GM12878 (cell line): ENCODE data around the gene FAR2.
"Not testable (repeated sequence)": the region's sequence is repeated elsewhere in the genome, so short reads cannot be mapped to it uniquely, and the experiment has no call there.

Experiments
- CTCF ChIP-seq, 3 experiments: IDR thresholded peaks in 2 of 3; conservative IDR thresholded peaks in 1 of 3; 2 replicates each; pipeline ENCODE4 v1.5.1; 2011; ENCODE audit warnings: low read depth in 3 of 3, low read length in 3 of 3, mild to moderate bottlenecking in 3 of 3, control low read depth in 2 of 3, moderate library complexity in 2 of 3, inconsistent platforms in 1 of 3, mixed read lengths in 1 of 3; ENCODE audit not compliant: control insufficient read depth in 2 of 3, insufficient read depth in 1 of 3; ENCODE audit errors: extremely low read depth in 1 of 3
- PML ChIP-seq: IDR thresholded peaks from 2 replicates; pipeline ENCODE4 v1.6.1; 2012; ENCODE audit warnings: low read length, inconsistent platforms

GRCh38 chr12:29138855-29139254, 10.2 kb upstream of the FAR2 start:
- TF ChIP-seq CTCF (IDR thresholded peaks at IDR 0.05 in 2 of 3, conservative IDR thresholded peaks at IDR 0.05 in 1 of 3; ENCODE audit: control insufficient read depth in 2 of 3, extremely low read depth in 1 of 3, insufficient read depth in 1 of 3, low read depth in 3 of 3, low read length in 3 of 3); PML: not testable (repeated sequence)
